Effector memory CD8-positive, alpha-beta T cell (primary cell): Measurements from ENCODE around the gene IL7R.

Experiments
- ATAC-seq: fragments of 150-1000 bp; cut with Tn5 transposase; replicated peaks from 2 replicates; pipeline ENCODE4 v1.10.0; 2021; ENCODE audit warnings: mild to moderate bottlenecking, moderate library complexity
- DNase-seq, 3 experiments: peaks; one replicate each; pipeline ENCODE4 v3.0.0; 2021
- H3K27ac Mint-ChIP-seq, 2 donors: one replicate each; pipeline ENCODE4 v1.8.0; 2022; ENCODE audit warnings: mild to moderate bottlenecking in 2 of 2, mixed read lengths in 2 of 2, moderate library complexity in 2 of 2
- H3K27me3 Mint-ChIP-seq, 2 donors: one replicate each; pipeline ENCODE4 v1.8.0; 2022; ENCODE audit warnings: mixed read lengths in 2 of 2
- H3K36me3 Mint-ChIP-seq: one replicate; pipeline ENCODE4 v1.8.0; 2022; ENCODE audit warnings: mild to moderate bottlenecking, moderate library complexity, mixed read lengths; ENCODE audit not compliant: insufficient read depth
- H3K4me1 Mint-ChIP-seq, 2 donors: one replicate each; pipeline ENCODE4 v1.8.0; 2022; ENCODE audit warnings: low read depth in 2 of 2, mixed read lengths in 2 of 2
- H3K4me3 Mint-ChIP-seq, 2 donors: one replicate each; pipeline ENCODE4 v1.8.0; 2022; ENCODE audit warnings: mild to moderate bottlenecking in 2 of 2, mixed read lengths in 2 of 2, moderate library complexity in 2 of 2
- H3K9me3 Mint-ChIP-seq, 2 donors: one replicate each; pipeline ENCODE4 v1.8.0; 2022; ENCODE audit warnings: mixed read lengths in 2 of 2

The IL7R gene

GRCh38 chr5:35919191-35919590 lies 62.5 kb downstream of the IL7R start:
- H3K27me3 Mint-ChIP-seq: peaks cover 0 to 9% of the 10 kb centered on the region in 2 donors
- peaks cover 7 to 13% of the 10 kb centered on the region in 2 donors for H3K9me3 Mint-ChIP-seq
- no peaks in the 10 kb centered on the region for H3K36me3 Mint-ChIP-seq
- ATAC-seq: no peak
- no peak overlapping the region for H3K4me3 Mint-ChIP-seq
- H3K27ac Mint-ChIP-seq: peak overlapping the region in 1 of 2 donors; percentile 36
- H3K4me1 Mint-ChIP-seq: peaks cover 4 to 11% of the 10 kb centered on the region in 2 donors
- no peak for DNase-seq

- peak overlapping the region in 1 of 2 donors; percentile 11 for H3K27ac Mint-ChIP-seq
- H3K9me3 Mint-ChIP-seq: peaks cover 7 to 13% of the 10 kb centered on the region in 2 donors
- H3K27me3 Mint-ChIP-seq: peaks cover 0 to 9% of the 10 kb centered on the region in 2 donors
- ATAC-seq: no peak
- no peak for DNase-seq
- H3K36me3 Mint-ChIP-seq: no peaks in the 10 kb centered on the region
- H3K4me3 Mint-ChIP-seq: no peak overlapping the region
- H3K4me1 Mint-ChIP-seq: peaks cover 18 to 24% of the 10 kb centered on the region in 2 donors
These were observed 64.2 kb downstream of the IL7R start for GRCh38 chr5:35920890-35921289.

- H3K4me1 Mint-ChIP-seq: peaks cover 24 to 29% of the 10 kb centered on the region in 2 donors
- H3K9me3 Mint-ChIP-seq: peaks cover 7 to 8% of the 10 kb centered on the region in 2 donors
- H3K36me3 Mint-ChIP-seq: no peaks in the 10 kb centered on the region
- ATAC-seq (no peak), DNase-seq (no peak)
- H3K27me3 Mint-ChIP-seq: peaks cover 0 to 9% of the 10 kb centered on the region in 2 donors
- peak overlapping the region in 1 of 2 donors; percentile 45 for H3K27ac Mint-ChIP-seq
- no peak overlapping the region for H3K4me3 Mint-ChIP-seq
These were observed 65.2 kb downstream of the IL7R start for GRCh38 chr5:35921930-35922329.

GRCh38 chr5:35922468-35922867 lies 65.8 kb downstream of the IL7R start:
- Mint-ChIP-seq H3K4me3 (no peak overlapping the region), H3K27me3 (peaks cover 0 to 9% of the 10 kb centered on the region in 2 donors), H3K36me3 (no peaks in the 10 kb centered on the region), H3K4me1 (peaks cover 24 to 29% of the 10 kb centered on the region in 2 donors), H3K27ac (no peak overlapping the region), H3K9me3 (peaks cover 7 to 8% of the 10 kb centered on the region in 2 donors)
- DNase-seq: no peak
- no peak for ATAC-seq

GRCh38 chr5:35924122-35924949 lies 67.6 kb downstream of the IL7R start:
- peak overlapping the region; percentile 42 to 85 for H3K27ac Mint-ChIP-seq
- H3K9me3 Mint-ChIP-seq: peaks cover 4 to 5% of the 10 kb centered on the region in 2 donors
- no peak for DNase-seq
- H3K4me3 Mint-ChIP-seq: peak overlapping the region; percentile 65 to 80
- ATAC-seq: no peak
- peaks cover 24 to 28% of the 10 kb centered on the region in 2 donors for H3K4me1 Mint-ChIP-seq
- H3K27me3 Mint-ChIP-seq: peaks cover 0 to 9% of the 10 kb centered on the region in 2 donors
- no peaks in the 10 kb centered on the region for H3K36me3 Mint-ChIP-seq

- Mint-ChIP-seq H3K4me1 (peaks cover 24 to 27% of the 10 kb centered on the region in 2 donors), H3K4me3 (peak overlapping the region; percentile 65 to 80), H3K27ac (peak overlapping the region; percentile 42 to 85), H3K36me3 (no peaks in the 10 kb centered on the region), H3K27me3 (peaks cover 0 to 9% of the 10 kb centered on the region in 2 donors), H3K9me3 (no peaks in the 10 kb centered on the region)
- DNase-seq: peak; percentile 72 to 79 (median 74)
- ATAC-seq: peak; percentile 91
These were observed 68.4 kb downstream of the IL7R start for GRCh38 chr5:35924950-35925722.

- H3K27ac Mint-ChIP-seq: peak overlapping the region; percentile 42 to 85
- H3K4me3 Mint-ChIP-seq: peak overlapping the region; percentile 4 to 18
- no peaks in the 10 kb centered on the region for H3K9me3 Mint-ChIP-seq
- DNase-seq (peak; percentile 68 to 74 (median 69)), ATAC-seq (peak; percentile 45)
- H3K36me3 Mint-ChIP-seq: no peaks in the 10 kb centered on the region
- peaks cover 0 to 9% of the 10 kb centered on the region in 2 donors for H3K27me3 Mint-ChIP-seq
- H3K4me1 Mint-ChIP-seq: peaks cover 24 to 27% of the 10 kb centered on the region in 2 donors
These were observed 69.8 kb downstream of the IL7R start for GRCh38 chr5:35926389-35927051.
